KMS-11 (cell line): ENCODE data around the gene NTN5.

Experiments
- H2AFZ ChIP-seq: fragments of 200-600 bp; sonication (generic); 2 replicates; pipeline ENCODE4 v1.6.1; 2016; ENCODE audit warnings: antibody characterized with exemption, mixed run types, low read depth
- H3K27ac ChIP-seq: fragments of 200-600 bp; sonication (generic); 2 replicates; pipeline ENCODE4 v1.6.1; 2016; ENCODE audit warnings: mild to moderate bottlenecking, mixed run types
- H3K27me3 ChIP-seq: fragments of 200-600 bp; sonication (generic); 2 replicates; pipeline ENCODE4 v1.6.1; 2017; ENCODE audit warnings: mild to moderate bottlenecking, low read depth, mixed run types, moderate library complexity; ENCODE audit not compliant: insufficient read depth
- H3K36me3 ChIP-seq: fragments of 200-600 bp; sonication (generic); 2 replicates; pipeline ENCODE4 v1.6.1; 2017; ENCODE audit warnings: mild to moderate bottlenecking, mixed run types; ENCODE audit not compliant: insufficient read depth
- H3K4me1 ChIP-seq: fragments of 200-600 bp; sonication (generic); 2 replicates; pipeline ENCODE4 v1.6.1; 2016; ENCODE audit warnings: mild to moderate bottlenecking, low read depth, mixed run types; ENCODE audit not compliant: poor library complexity, severe bottlenecking
- H3K4me2 ChIP-seq: fragments of 200-600 bp; sonication (generic); 2 replicates; pipeline ENCODE4 v1.7.0; 2016; ENCODE audit warnings: mild to moderate bottlenecking, mixed run types
- H3K4me3 ChIP-seq: fragments of 200-600 bp; sonication (generic); IDR thresholded peaks from 2 replicates; pipeline ENCODE4 v1.6.1; 2017; ENCODE audit warnings: low read depth, low read length, mixed read lengths; ENCODE audit not compliant: insufficient read depth
- H3K79me2 ChIP-seq: fragments of 200-600 bp; sonication (generic); 2 replicates; pipeline ENCODE4 v1.6.1; 2016; ENCODE audit warnings: low read depth, mixed run types; ENCODE audit not compliant: insufficient read depth
- H3K9ac ChIP-seq: fragments of 200-600 bp; sonication (generic); 2 replicates; pipeline ENCODE4 v1.6.1; 2016; ENCODE audit warnings: mild to moderate bottlenecking, mixed run types
- H4K20me1 ChIP-seq: fragments of 200-600 bp; sonication (generic); 2 replicates; pipeline ENCODE4 v1.6.1; 2016; ENCODE audit warnings: mild to moderate bottlenecking, mixed run types; ENCODE audit not compliant: insufficient read depth
- TF ChIP-seq, protein P1 (sequence below): fragments of 200-600 bp; sonication (generic); conservative IDR thresholded peaks from 2 replicates; pipeline ENCODE4 v1.6.1; 2017; ENCODE audit warnings: low read depth, mild to moderate bottlenecking, antibody characterized with exemption, low read length, moderate library complexity, mixed read lengths

The NTN5 gene

DNA sequence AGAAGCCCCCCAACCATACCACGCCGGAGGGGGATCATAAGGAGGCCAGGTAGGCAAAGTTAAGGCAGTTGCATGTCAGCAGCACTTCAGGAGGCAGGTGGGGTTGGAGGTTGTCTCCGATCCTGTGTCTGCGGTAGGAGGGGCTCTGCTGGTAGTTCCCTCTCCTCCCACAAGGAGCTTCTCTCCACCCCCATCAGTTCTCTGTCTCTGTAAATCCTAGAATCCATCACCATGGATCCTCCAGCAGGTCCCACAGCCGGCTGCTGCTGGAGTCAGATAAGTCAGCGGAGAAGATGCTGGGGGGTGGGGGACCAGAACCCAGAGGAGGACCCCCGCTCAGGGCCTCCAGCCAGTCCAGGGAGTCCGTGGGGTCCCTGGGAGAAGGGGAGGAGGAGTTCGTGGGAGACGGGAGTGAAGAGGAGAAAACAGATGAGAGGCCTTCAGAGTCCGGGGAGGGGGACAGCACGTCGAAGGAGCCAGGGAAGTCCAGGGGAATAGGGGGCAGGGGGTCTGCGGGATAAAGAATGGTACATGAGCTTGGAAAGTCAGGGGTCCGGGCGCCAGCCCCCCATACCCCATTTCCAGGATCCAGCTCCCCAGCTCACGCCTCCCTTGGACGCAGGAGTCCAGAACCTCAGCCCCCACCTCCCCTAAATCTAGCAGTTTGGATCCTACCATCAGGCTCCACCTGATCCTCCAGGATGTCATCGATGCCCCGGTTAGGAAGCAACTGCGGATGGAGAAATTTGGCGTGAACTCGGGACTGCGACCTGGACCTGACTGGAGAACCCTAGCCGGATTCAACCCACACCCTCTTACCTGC is 40.4 kb upstream of the NTN5 start:
- no peak overlapping the region for H3K9ac ChIP-seq
- no peak overlapping the region for H3K27ac ChIP-seq
- H3K4me3 ChIP-seq, result no peak overlapping the region
- H3K4me2 ChIP-seq, result peak overlapping the region; percentile 78
- H3K79me2 ChIP-seq, result no peaks in the 10 kb centered on the region
- no peaks in the 10 kb centered on the region for H3K36me3 ChIP-seq
- TF ChIP-seq, protein P1, sequence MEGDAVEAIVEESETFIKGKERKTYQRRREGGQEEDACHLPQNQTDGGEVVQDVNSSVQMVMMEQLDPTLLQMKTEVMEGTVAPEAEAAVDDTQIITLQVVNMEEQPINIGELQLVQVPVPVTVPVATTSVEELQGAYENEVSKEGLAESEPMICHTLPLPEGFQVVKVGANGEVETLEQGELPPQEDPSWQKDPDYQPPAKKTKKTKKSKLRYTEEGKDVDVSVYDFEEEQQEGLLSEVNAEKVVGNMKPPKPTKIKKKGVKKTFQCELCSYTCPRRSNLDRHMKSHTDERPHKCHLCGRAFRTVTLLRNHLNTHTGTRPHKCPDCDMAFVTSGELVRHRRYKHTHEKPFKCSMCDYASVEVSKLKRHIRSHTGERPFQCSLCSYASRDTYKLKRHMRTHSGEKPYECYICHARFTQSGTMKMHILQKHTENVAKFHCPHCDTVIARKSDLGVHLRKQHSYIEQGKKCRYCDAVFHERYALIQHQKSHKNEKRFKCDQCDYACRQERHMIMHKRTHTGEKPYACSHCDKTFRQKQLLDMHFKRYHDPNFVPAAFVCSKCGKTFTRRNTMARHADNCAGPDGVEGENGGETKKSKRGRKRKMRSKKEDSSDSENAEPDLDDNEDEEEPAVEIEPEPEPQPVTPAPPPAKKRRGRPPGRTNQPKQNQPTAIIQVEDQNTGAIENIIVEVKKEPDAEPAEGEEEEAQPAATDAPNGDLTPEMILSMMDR, result no peak
- no peaks in the 10 kb centered on the region; the same call in 1 of the 2 replicates for H3K27me3 ChIP-seq
- peak overlapping the region; percentile 92 for H2AFZ ChIP-seq
- H3K4me1 ChIP-seq, result peaks cover 11% of the 10 kb centered on the region
- no peaks in the 10 kb centered on the region for H4K20me1 ChIP-seq

- peaks cover 11% of the 10 kb centered on the region for H3K4me1 ChIP-seq
- no peaks in the 10 kb centered on the region for H3K36me3 ChIP-seq
- no peaks in the 10 kb centered on the region for H4K20me1 ChIP-seq
- no peak overlapping the region for H2AFZ ChIP-seq
- no peak overlapping the region for H3K4me2 ChIP-seq
- no peaks in the 10 kb centered on the region; the same call in 1 of the 2 replicates for H3K27me3 ChIP-seq
- no peak overlapping the region for H3K4me3 ChIP-seq
- no peaks in the 10 kb centered on the region for H3K79me2 ChIP-seq
- H3K9ac ChIP-seq, result no peak overlapping the region
- TF ChIP-seq, protein P1, result no peak
- H3K27ac ChIP-seq, result no peak overlapping the region
These were observed 38.4 kb upstream of the NTN5 start for GRCh38 chr19:48711106-48711662.

GRCh38 chr19:48708471-48708870 is 35.7 kb upstream of the NTN5 start:
- Histone ChIP-seq H3K27me3 (peaks cover 12% of the 10 kb centered on the region; the same call in 1 of the 2 replicates), H4K20me1 (no peaks in the 10 kb centered on the region), H3K79me2 (no peaks in the 10 kb centered on the region), H3K4me3 (no peak overlapping the region), H3K27ac (no peak overlapping the region), H3K4me2 (no peak overlapping the region), H3K36me3 (no peaks in the 10 kb centered on the region), H2AFZ (no peak overlapping the region), H3K9ac (no peak overlapping the region), H3K4me1 (peaks cover 6% of the 10 kb centered on the region)
- TF ChIP-seq, protein P1, result no peak

- TF ChIP-seq, protein P1, result no peak
- Histone ChIP-seq H3K27ac (no peak overlapping the region), H3K79me2 (no peaks in the 10 kb centered on the region), H3K27me3 (peaks cover 16% of the 10 kb centered on the region), H3K4me2 (no peak overlapping the region), H3K9ac (no peak overlapping the region), H3K4me1 (no peaks in the 10 kb centered on the region), H2AFZ (no peak overlapping the region), H3K36me3 (no peaks in the 10 kb centered on the region), H3K4me3 (no peak overlapping the region), H4K20me1 (no peaks in the 10 kb centered on the region)
These were observed 32.6 kb upstream of the NTN5 start for GRCh38 chr19:48705431-48705830.
